Measurements from ENCODE around the gene MME.

Gene MME

DNA sequence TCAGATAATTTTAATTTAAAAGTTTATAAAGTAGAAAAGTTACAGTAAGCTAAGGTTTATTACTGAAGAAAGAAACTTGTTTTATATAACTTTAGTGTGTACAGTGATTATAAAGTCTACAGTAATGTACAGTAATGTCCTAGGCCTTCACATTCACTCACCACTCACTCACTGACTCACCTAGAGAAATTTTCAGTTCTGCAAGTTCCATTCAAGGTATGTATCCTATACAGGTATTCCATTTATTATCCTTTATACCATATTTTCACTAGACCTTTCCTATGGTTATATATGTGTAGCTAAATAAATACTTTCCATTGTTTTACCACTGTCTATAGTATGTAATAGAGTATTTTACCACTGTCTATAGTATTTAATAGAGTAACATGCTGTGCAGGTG is 33.2 kb upstream of the MME start:
- no peak overlapping the region for H3K27ac ChIP-seq
- TF ChIP-seq, protein P1, sequence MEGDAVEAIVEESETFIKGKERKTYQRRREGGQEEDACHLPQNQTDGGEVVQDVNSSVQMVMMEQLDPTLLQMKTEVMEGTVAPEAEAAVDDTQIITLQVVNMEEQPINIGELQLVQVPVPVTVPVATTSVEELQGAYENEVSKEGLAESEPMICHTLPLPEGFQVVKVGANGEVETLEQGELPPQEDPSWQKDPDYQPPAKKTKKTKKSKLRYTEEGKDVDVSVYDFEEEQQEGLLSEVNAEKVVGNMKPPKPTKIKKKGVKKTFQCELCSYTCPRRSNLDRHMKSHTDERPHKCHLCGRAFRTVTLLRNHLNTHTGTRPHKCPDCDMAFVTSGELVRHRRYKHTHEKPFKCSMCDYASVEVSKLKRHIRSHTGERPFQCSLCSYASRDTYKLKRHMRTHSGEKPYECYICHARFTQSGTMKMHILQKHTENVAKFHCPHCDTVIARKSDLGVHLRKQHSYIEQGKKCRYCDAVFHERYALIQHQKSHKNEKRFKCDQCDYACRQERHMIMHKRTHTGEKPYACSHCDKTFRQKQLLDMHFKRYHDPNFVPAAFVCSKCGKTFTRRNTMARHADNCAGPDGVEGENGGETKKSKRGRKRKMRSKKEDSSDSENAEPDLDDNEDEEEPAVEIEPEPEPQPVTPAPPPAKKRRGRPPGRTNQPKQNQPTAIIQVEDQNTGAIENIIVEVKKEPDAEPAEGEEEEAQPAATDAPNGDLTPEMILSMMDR (conservative IDR thresholded peaks at IDR 0.05) = no peak
- no peak for TF ChIP-seq ZFX (IDR thresholded peaks at IDR 0.05)

DNA sequence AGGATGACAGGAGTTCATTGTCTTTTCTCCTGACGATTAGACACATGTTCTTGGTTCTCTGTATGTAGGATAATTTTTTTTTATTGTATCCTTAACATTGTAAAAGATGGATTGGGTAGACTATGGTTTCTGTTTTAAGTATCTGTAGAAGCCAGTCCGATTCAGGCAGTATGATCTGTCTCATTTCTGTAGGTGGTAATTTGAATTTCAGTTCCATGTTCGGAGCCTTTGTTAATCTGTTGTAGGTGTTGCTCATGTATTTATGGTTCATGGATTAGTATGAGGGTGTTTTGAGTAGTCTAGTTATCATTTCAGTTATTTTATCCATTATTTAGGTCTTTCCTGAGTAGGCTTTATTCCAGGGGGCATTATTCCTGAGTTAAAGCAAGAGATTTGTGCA is 32.4 kb upstream of the MME start:
- TF ChIP-seq, protein P1 (conservative IDR thresholded peaks at IDR 0.05) = no peak
- TF ChIP-seq ZFX (IDR thresholded peaks at IDR 0.05) = no peak
- no peak overlapping the region for H3K27ac ChIP-seq

- H3K27ac ChIP-seq = no peak overlapping the region
- TF ChIP-seq, protein P1 (conservative IDR thresholded peaks at IDR 0.05) = no peak
- TF ChIP-seq ZFX (IDR thresholded peaks at IDR 0.05) = no peak
Measured at GRCh38 chr3:155049959-155050358, 30.2 kb upstream of the MME start.

DNA sequence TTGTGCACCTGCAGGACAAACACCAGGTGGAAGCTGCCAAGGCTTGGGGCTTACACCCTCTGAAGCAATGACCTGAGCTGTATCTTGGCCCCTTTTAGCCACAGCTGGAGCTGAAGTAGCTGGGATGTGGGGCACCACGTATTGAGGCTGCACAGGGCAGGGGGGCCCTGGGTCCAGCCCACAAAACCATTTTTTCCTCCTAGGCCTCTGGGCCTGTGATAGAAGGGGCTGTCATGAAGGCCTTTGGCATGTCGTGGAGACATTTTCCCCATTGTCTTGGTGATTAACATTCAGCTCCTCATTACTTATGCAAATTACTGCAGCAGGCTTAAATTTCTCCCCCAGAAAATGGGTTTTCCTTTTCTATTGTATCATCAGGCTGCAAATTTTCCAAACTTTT is 27.6 kb upstream of the MME start:
- H3K27ac ChIP-seq = no peak overlapping the region
- TF ChIP-seq ZFX (IDR thresholded peaks at IDR 0.05) = no peak
- TF ChIP-seq, protein P1 (conservative IDR thresholded peaks at IDR 0.05) = no peak

- no peak for TF ChIP-seq ZFX (IDR thresholded peaks at IDR 0.05)
- TF ChIP-seq, protein P1 (conservative IDR thresholded peaks at IDR 0.05) = no peak
- H3K27ac ChIP-seq = no peak overlapping the region
Measured at GRCh38 chr3:155053756-155054155, 26.4 kb upstream of the MME start.

DNA sequence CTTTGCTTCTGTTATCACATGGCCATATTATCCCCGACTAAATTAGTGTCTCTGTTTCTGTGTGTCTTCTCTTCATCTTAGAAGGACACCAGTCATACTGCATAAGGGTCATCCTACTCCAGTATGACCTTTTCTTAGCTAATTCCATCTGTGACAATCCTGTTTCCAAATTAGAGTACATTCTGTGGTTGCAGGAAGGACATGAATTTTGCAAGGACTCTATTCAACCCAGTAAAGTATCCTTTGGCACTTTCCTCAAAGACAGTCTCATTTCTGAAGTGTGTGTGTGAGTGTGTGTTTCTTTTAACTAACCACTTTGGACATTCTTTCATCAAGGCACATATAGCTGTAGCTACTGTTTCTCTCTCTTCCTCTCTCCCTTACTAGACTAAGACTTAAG is 15.2 kb upstream of the MME start:
- TF ChIP-seq ZFX (IDR thresholded peaks at IDR 0.05) = no peak
- TF ChIP-seq, protein P1 (conservative IDR thresholded peaks at IDR 0.05) = no peak
- H3K27ac ChIP-seq = no peak overlapping the region

- H3K27ac ChIP-seq = no peak overlapping the region
- TF ChIP-seq ZFX (IDR thresholded peaks at IDR 0.05) = no peak
- TF ChIP-seq, protein P1 (conservative IDR thresholded peaks at IDR 0.05) = no peak
Measured at GRCh38 chr3:155065537-155065936, 14.6 kb upstream of the MME start.

Measured in C4-2B (cell line).